Measurements from ENCODE around the gene FAM210B.

DNA sequence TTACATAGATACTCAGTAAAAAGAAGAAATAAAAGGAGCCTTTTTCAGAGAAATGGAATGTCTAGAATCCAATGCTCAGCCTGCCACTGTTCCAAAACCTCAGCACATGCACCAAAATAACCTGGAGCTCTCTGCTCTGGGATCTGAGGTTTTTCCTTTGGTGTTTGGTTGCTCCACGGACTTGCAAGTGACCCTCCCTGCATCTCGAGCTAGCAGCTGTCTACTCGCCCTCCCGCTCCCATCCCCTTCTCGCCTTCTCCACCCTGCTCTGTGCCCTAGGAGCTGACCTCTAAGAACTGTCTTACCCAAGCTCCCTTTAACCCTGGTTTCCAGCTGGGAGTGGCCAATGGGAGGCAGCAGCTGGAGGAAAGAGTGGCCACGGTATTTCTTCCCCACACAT, 35.1 kb upstream of the FAM210B start:
- TF ChIP-seq, protein P1, sequence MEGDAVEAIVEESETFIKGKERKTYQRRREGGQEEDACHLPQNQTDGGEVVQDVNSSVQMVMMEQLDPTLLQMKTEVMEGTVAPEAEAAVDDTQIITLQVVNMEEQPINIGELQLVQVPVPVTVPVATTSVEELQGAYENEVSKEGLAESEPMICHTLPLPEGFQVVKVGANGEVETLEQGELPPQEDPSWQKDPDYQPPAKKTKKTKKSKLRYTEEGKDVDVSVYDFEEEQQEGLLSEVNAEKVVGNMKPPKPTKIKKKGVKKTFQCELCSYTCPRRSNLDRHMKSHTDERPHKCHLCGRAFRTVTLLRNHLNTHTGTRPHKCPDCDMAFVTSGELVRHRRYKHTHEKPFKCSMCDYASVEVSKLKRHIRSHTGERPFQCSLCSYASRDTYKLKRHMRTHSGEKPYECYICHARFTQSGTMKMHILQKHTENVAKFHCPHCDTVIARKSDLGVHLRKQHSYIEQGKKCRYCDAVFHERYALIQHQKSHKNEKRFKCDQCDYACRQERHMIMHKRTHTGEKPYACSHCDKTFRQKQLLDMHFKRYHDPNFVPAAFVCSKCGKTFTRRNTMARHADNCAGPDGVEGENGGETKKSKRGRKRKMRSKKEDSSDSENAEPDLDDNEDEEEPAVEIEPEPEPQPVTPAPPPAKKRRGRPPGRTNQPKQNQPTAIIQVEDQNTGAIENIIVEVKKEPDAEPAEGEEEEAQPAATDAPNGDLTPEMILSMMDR (conservative IDR thresholded peaks at IDR 0.05; ENCODE audit: low read depth, low read length), result no peak
- TF ChIP-seq EZH2 (IDR thresholded peaks at IDR 0.05; ENCODE audit: low read length, unreplicated experiment), result no peak
- no peak for TF ChIP-seq EZH2phosphoT487 (IDR thresholded peaks at IDR 0.05; ENCODE audit: borderline replicate concordance, low read length)
